DOHH2 (cell line): Measurements from ENCODE around the gene ACADS.

Experiments
- H3F3A ChIP-seq: fragments of 200-600 bp; sonication (generic), shearing (Covaris generic); 2 replicates; pipeline ENCODE4 v1.6.0; 2016; ENCODE audit warnings: antibody characterized with exemption, mild to moderate bottlenecking; ENCODE audit not compliant: control insufficient read depth, insufficient read depth
- H3K27ac ChIP-seq: fragments of 200-600 bp; sonication (generic); 2 replicates; pipeline ENCODE4 v1.5.1; 2014; ENCODE audit warnings: low read depth, mild to moderate bottlenecking, low read length, moderate library complexity
- H3K27me3 ChIP-seq: fragments of 200-600 bp; sonication (generic); 2 replicates; pipeline ENCODE4 v1.6.1; 2014; ENCODE audit warnings: mild to moderate bottlenecking, low read length, mixed read lengths; ENCODE audit not compliant: control insufficient read depth
- H3K36me3 ChIP-seq: fragments of 200-600 bp; sonication (generic); 2 replicates; pipeline ENCODE4 v1.6.1; 2014; ENCODE audit warnings: mild to moderate bottlenecking, low read length, moderate library complexity, mixed read lengths; ENCODE audit not compliant: control insufficient read depth
- H3K4me1 ChIP-seq: fragments of 200-600 bp; sonication (generic); 2 replicates; pipeline ENCODE4 v1.6.1; 2014; ENCODE audit warnings: mild to moderate bottlenecking, low read length, mixed read lengths; ENCODE audit not compliant: control insufficient read depth
- H3K4me2 ChIP-seq: fragments of 200-600 bp; sonication (generic); 2 replicates; pipeline ENCODE4 v1.6.0; 2014; ENCODE audit warnings: mild to moderate bottlenecking, low read length, moderate library complexity
- H3K4me3 ChIP-seq: fragments of 200-600 bp; sonication (generic); 2 replicates; pipeline ENCODE4 v1.5.1; 2014; ENCODE audit warnings: mild to moderate bottlenecking, low read length, mixed read lengths
- H3K79me2 ChIP-seq: fragments of 200-600 bp; sonication (generic); 2 replicates; pipeline ENCODE4 v1.6.1; 2014; ENCODE audit warnings: mild to moderate bottlenecking, low read length, mixed read lengths; ENCODE audit not compliant: control insufficient read depth
- H3K9me2 ChIP-seq: fragments of 200-600 bp; sonication (generic); replicated peaks from 2 replicates; pipeline ENCODE4 v1.6.1; 2014; ENCODE audit warnings: mild to moderate bottlenecking, low read length, mixed read lengths; ENCODE audit not compliant: control insufficient read depth
- H3K9me3 ChIP-seq: fragments of 200-600 bp; sonication (generic); 2 replicates; pipeline ENCODE4 v1.6.1; 2014; ENCODE audit warnings: antibody characterized with exemption, low read length, mixed read lengths; ENCODE audit not compliant: control insufficient read depth, insufficient read depth
- H4K20me1 ChIP-seq: fragments of 200-600 bp; sonication (generic); 2 replicates; pipeline ENCODE4 v1.6.0; 2014; ENCODE audit warnings: low read depth, mild to moderate bottlenecking, antibody characterized with exemption, low read length, moderate library complexity; ENCODE audit not compliant: control insufficient read depth, insufficient read depth
- EZH2phosphoT487 ChIP-seq: fragments of 200-600 bp; sonication (generic); IDR thresholded peaks from 2 replicates; pipeline ENCODE4 v1.6.1; 2017; ENCODE audit warnings: borderline replicate concordance, mild to moderate bottlenecking, antibody characterized with exemption, low read length, moderate library complexity, mixed read lengths
- TF ChIP-seq, protein P1 (sequence below): fragments of 200-600 bp; sonication (generic); IDR thresholded peaks from one replicate; pipeline ENCODE4 v1.5.1; 2014; ENCODE audit warnings: antibody characterized with exemption, mild to moderate bottlenecking, low read depth, low read length; ENCODE audit not compliant: poor library complexity, severe bottlenecking

ACADS gene

GRCh38 chr12:120712610-120713009, 13.0 kb upstream of the ACADS start:
- no peak overlapping the region for H3K4me2 ChIP-seq

GRCh38 chr12:120713861-120714482, 11.7 kb upstream of the ACADS start:
- H3K79me2 ChIP-seq: peaks cover 17% of the 10 kb centered on the region
- H3F3A ChIP-seq: peaks cover 18% of the 10 kb centered on the region
- no peak overlapping the region for H3K27ac ChIP-seq
- no peaks in the 10 kb centered on the region for H3K9me2 ChIP-seq
- H3K4me3 ChIP-seq: no peak overlapping the region
- H3K36me3 ChIP-seq: peaks cover 58% of the 10 kb centered on the region
- H4K20me1 ChIP-seq: no peaks in the 10 kb centered on the region
- no peak for TF ChIP-seq EZH2phosphoT487
- TF ChIP-seq, protein P1, sequence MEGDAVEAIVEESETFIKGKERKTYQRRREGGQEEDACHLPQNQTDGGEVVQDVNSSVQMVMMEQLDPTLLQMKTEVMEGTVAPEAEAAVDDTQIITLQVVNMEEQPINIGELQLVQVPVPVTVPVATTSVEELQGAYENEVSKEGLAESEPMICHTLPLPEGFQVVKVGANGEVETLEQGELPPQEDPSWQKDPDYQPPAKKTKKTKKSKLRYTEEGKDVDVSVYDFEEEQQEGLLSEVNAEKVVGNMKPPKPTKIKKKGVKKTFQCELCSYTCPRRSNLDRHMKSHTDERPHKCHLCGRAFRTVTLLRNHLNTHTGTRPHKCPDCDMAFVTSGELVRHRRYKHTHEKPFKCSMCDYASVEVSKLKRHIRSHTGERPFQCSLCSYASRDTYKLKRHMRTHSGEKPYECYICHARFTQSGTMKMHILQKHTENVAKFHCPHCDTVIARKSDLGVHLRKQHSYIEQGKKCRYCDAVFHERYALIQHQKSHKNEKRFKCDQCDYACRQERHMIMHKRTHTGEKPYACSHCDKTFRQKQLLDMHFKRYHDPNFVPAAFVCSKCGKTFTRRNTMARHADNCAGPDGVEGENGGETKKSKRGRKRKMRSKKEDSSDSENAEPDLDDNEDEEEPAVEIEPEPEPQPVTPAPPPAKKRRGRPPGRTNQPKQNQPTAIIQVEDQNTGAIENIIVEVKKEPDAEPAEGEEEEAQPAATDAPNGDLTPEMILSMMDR: peak; percentile 88
- H3K9me3 ChIP-seq: no peaks in the 10 kb centered on the region
- peaks cover 30% of the 10 kb centered on the region for H3K4me1 ChIP-seq
- no peaks in the 10 kb centered on the region for H3K27me3 ChIP-seq
- peak overlapping the region; percentile 32 for H3K4me2 ChIP-seq

More at GRCh38 chr12:120712610-120713009, 13.0 kb upstream of the ACADS start:
- Histone ChIP-seq H4K20me1 (no peaks in the 10 kb centered on the region), H3K9me2 (no peaks in the 10 kb centered on the region), H3K9me3 (no peaks in the 10 kb centered on the region), H3K27me3 (no peaks in the 10 kb centered on the region), H3F3A (peaks cover 27% of the 10 kb centered on the region), H3K4me1 (peaks cover 30% of the 10 kb centered on the region), H3K79me2 (peaks cover 17% of the 10 kb centered on the region), H3K4me3 (no peak overlapping the region), H3K27ac (no peak overlapping the region), H3K36me3 (peaks cover 48% of the 10 kb centered on the region)
- TF ChIP-seq, protein P1: no peak
- no peak for TF ChIP-seq EZH2phosphoT487

GRCh38 chr12:120718055-120718454, 7.6 kb upstream of the ACADS start:
- Histone ChIP-seq H3K9me2 (no peaks in the 10 kb centered on the region), H3K4me3 (no peak overlapping the region), H4K20me1 (peaks cover 11% of the 10 kb centered on the region), H3K4me1 (peaks cover 30% of the 10 kb centered on the region), H3K79me2 (no peaks in the 10 kb centered on the region), H3F3A (peaks cover 1% of the 10 kb centered on the region; the same call in 1 of the 2 replicates), H3K27ac (no peak overlapping the region), H3K4me2 (no peak overlapping the region), H3K27me3 (no peaks in the 10 kb centered on the region), H3K36me3 (peaks cover 85% of the 10 kb centered on the region), H3K9me3 (no peaks in the 10 kb centered on the region)
- TF ChIP-seq, protein P1: no peak
- no peak for TF ChIP-seq EZH2phosphoT487
